ENCODE results near the gene CRADD. TPM values are rescaled to one million over a fixed set of nuclear protein-coding genes. Genes with fewer than 3 reads are reported as not detected.
"Not testable (repeated sequence)": the region's sequence is repeated elsewhere in the genome, so short reads cannot be mapped to it uniquely, and the experiment has no call there.

Gene CRADD
- total RNA-seq, 1 experiment from 2014 or later = 9.6 TPM

- no peak for DNase-seq
- H3K27me3 ChIP-seq (ENCODE audit: control insufficient read depth, insufficient read depth, low read length) = no peaks in the 10 kb centered on the region
- H3K36me3 ChIP-seq (replicated peaks; ENCODE audit: control insufficient read depth, insufficient read depth, low read length) = no peaks in the 10 kb centered on the region
- H3K4me3 ChIP-seq (ENCODE audit: insufficient read depth, low read depth, low read length) = no peak overlapping the region
Observed at GRCh38 chr12:93855261-93855660, 178.1 kb downstream of the CRADD start.

GRCh38 chr12:93856611-93857010 is 179.4 kb downstream of the CRADD start:
- no peak for DNase-seq
- H3K27me3 ChIP-seq (ENCODE audit: control insufficient read depth, insufficient read depth, low read length) = no peaks in the 10 kb centered on the region
- no peaks in the 10 kb centered on the region for H3K36me3 ChIP-seq (replicated peaks; ENCODE audit: control insufficient read depth, insufficient read depth, low read length)
- H3K4me3 ChIP-seq (ENCODE audit: insufficient read depth, low read depth, low read length) = no peak overlapping the region

GRCh38 chr12:93857279-93857938 is 180.2 kb downstream of the CRADD start:
- DNase-seq = no peak
- H3K27me3 ChIP-seq (ENCODE audit: control insufficient read depth, insufficient read depth, low read length) = no peaks in the 10 kb centered on the region
- H3K36me3 ChIP-seq (replicated peaks; ENCODE audit: control insufficient read depth, insufficient read depth, low read length) = no peaks in the 10 kb centered on the region
- no peak overlapping the region for H3K4me3 ChIP-seq (ENCODE audit: insufficient read depth, low read depth, low read length)

GRCh38 chr12:93857991-93858447 is 180.8 kb downstream of the CRADD start:
- Histone ChIP-seq H3K27me3 (ENCODE audit: control insufficient read depth, insufficient read depth, low read length) (no peaks in the 10 kb centered on the region), H3K4me3 (ENCODE audit: insufficient read depth, low read depth, low read length) (no peak overlapping the region), H3K36me3 (replicated peaks; ENCODE audit: control insufficient read depth, insufficient read depth, low read length) (no peaks in the 10 kb centered on the region)
- DNase-seq = no peak

- no peak for DNase-seq
- Histone ChIP-seq H3K36me3 (replicated peaks; ENCODE audit: control insufficient read depth, insufficient read depth, low read length) (no peaks in the 10 kb centered on the region), H3K27me3 (ENCODE audit: control insufficient read depth, insufficient read depth, low read length) (no peaks in the 10 kb centered on the region), H3K4me3 (ENCODE audit: insufficient read depth, low read depth, low read length) (no peak overlapping the region)
Observed at GRCh38 chr12:93860668-93861373, 183.6 kb downstream of the CRADD start.

GRCh38 chr12:93862424-93862823 is 185.2 kb downstream of the CRADD start:
- Histone ChIP-seq H3K36me3 (replicated peaks; ENCODE audit: control insufficient read depth, insufficient read depth, low read length) (no peaks in the 10 kb centered on the region), H3K4me3 (ENCODE audit: insufficient read depth, low read depth, low read length) (no peak overlapping the region), H3K27me3 (ENCODE audit: control insufficient read depth, insufficient read depth, low read length) (no peaks in the 10 kb centered on the region)
- no peak for DNase-seq

- DNase-seq = no peak
- H3K4me3 ChIP-seq (ENCODE audit: insufficient read depth, low read depth, low read length) = no peak overlapping the region
- no peaks in the 10 kb centered on the region for H3K36me3 ChIP-seq (replicated peaks; ENCODE audit: control insufficient read depth, insufficient read depth, low read length)
- no peaks in the 10 kb centered on the region for H3K27me3 ChIP-seq (ENCODE audit: control insufficient read depth, insufficient read depth, low read length)
Observed at GRCh38 chr12:93865751-93866150, 188.6 kb downstream of the CRADD start.

- Histone ChIP-seq H3K27me3 (ENCODE audit: control insufficient read depth, insufficient read depth, low read length) (no peaks in the 10 kb centered on the region), H3K4me3 (ENCODE audit: insufficient read depth, low read depth, low read length) (no peak overlapping the region), H3K36me3 (replicated peaks; ENCODE audit: control insufficient read depth, insufficient read depth, low read length) (no peaks in the 10 kb centered on the region)
- DNase-seq = no peak
Observed at GRCh38 chr12:93868771-93869170, 191.6 kb downstream of the CRADD start.

- no peak for DNase-seq
Observed at GRCh38 chr12:93870020-93870795, 193.0 kb downstream of the CRADD start.

GRCh38 chr12:93871566-93871965 is 194.4 kb downstream of the CRADD start:
- not testable (repeated sequence) for H3K4me3 ChIP-seq (ENCODE audit: insufficient read depth, low read depth, low read length); H3K27me3 ChIP-seq (ENCODE audit: control insufficient read depth, insufficient read depth, low read length); DNase-seq; H3K36me3 ChIP-seq (replicated peaks; ENCODE audit: control insufficient read depth, insufficient read depth, low read length)

More at GRCh38 chr12:93870020-93870795, 193.0 kb downstream of the CRADD start:
- Histone ChIP-seq H3K4me3 (ENCODE audit: insufficient read depth, low read depth, low read length) (no peak overlapping the region), H3K36me3 (replicated peaks; ENCODE audit: control insufficient read depth, insufficient read depth, low read length) (no peaks in the 10 kb centered on the region), H3K27me3 (ENCODE audit: control insufficient read depth, insufficient read depth, low read length) (no peaks in the 10 kb centered on the region)

GRCh38 chr12:93873561-93873960 is 196.4 kb downstream of the CRADD start:
- Histone ChIP-seq H3K36me3 (replicated peaks; ENCODE audit: control insufficient read depth, insufficient read depth, low read length) (no peaks in the 10 kb centered on the region), H3K27me3 (ENCODE audit: control insufficient read depth, insufficient read depth, low read length) (no peaks in the 10 kb centered on the region), H3K4me3 (ENCODE audit: insufficient read depth, low read depth, low read length) (no peak overlapping the region)
- no peak for DNase-seq

GRCh38 chr12:93875157-93875556 is 198.0 kb downstream of the CRADD start:
- Histone ChIP-seq H3K27me3 (ENCODE audit: control insufficient read depth, insufficient read depth, low read length) (no peaks in the 10 kb centered on the region), H3K36me3 (replicated peaks; ENCODE audit: control insufficient read depth, insufficient read depth, low read length) (no peaks in the 10 kb centered on the region), H3K4me3 (ENCODE audit: insufficient read depth, low read depth, low read length) (no peak overlapping the region)
- DNase-seq = no peak

- Histone ChIP-seq H3K4me3 (ENCODE audit: insufficient read depth, low read depth, low read length) (no peak overlapping the region), H3K36me3 (replicated peaks; ENCODE audit: control insufficient read depth, insufficient read depth, low read length) (no peaks in the 10 kb centered on the region), H3K27me3 (ENCODE audit: control insufficient read depth, insufficient read depth, low read length) (no peaks in the 10 kb centered on the region)
- no peak for DNase-seq
Observed at GRCh38 chr12:93876360-93876759, 199.2 kb downstream of the CRADD start.

GRCh38 chr12:93877446-93877845 is 200.3 kb downstream of the CRADD start:
- no peak overlapping the region for H3K4me3 ChIP-seq (ENCODE audit: insufficient read depth, low read depth, low read length)
- no peak for DNase-seq
- H3K36me3 ChIP-seq (replicated peaks; ENCODE audit: control insufficient read depth, insufficient read depth, low read length) = no peaks in the 10 kb centered on the region
- H3K27me3 ChIP-seq (ENCODE audit: control insufficient read depth, insufficient read depth, low read length) = no peaks in the 10 kb centered on the region
